Keratinocyte (primary cell): ENCODE data around the gene CCT8. TPM values are rescaled to one million over a fixed set of nuclear protein-coding genes. Genes with fewer than 3 reads are reported as not detected.

Experiments used
- DNase-seq: peaks from one replicate; pipeline ENCODE4 v3.0.0-alpha.2; 2011; ENCODE audit warnings: low read depth, missing footprints, low spot score
- FAIRE-seq: peaks from 2 replicates; lab custom pipeline; 2011; peaks lifted over from hg19 to GRCh38; lab: Jason Lieb, UNC
- H2AFZ ChIP-seq: 2 replicates; pipeline ENCODE4 v1.6.0; 2012; ENCODE audit warnings: low read length, control low read depth, inconsistent platforms; ENCODE audit not compliant: control insufficient read depth
- H3K27ac ChIP-seq: 2 replicates; pipeline ENCODE4 v1.5.1; 2011; ENCODE audit warnings: low read length; ENCODE audit not compliant: control insufficient read depth, insufficient read depth
- H3K27me3 ChIP-seq: 3 replicates; pipeline ENCODE4 v1.6.0; 2011; ENCODE audit warnings: low read length; ENCODE audit not compliant: control insufficient read depth, insufficient read depth; ENCODE audit errors: extremely low read depth
- H3K36me3 ChIP-seq, 2 experiments: 2 replicates in 1 of 2; 3 replicates in 1 of 2; pipeline ENCODE4 v1.5.1; 2011; ENCODE audit warnings: low read length in 2 of 2, mild to moderate bottlenecking in 1 of 2; ENCODE audit not compliant: control insufficient read depth in 2 of 2, insufficient read depth in 2 of 2; ENCODE audit errors: extremely low read depth in 1 of 2
- H3K4me1 ChIP-seq: 3 replicates; pipeline ENCODE4 v1.5.1; 2011; ENCODE audit warnings: low read length; ENCODE audit not compliant: control insufficient read depth, insufficient read depth; ENCODE audit errors: extremely low read depth
- H3K4me2 ChIP-seq: 3 replicates; pipeline ENCODE4 v1.6.0; 2011; ENCODE audit warnings: low read depth, low read length; ENCODE audit not compliant: control insufficient read depth, insufficient read depth; ENCODE audit errors: extremely low read depth
- H3K4me3 ChIP-seq, 3 experiments: fragments of 200-600 bp in 1 of 3; sonication (generic) in 1 of 3; 2 replicates in 2 of 3; 3 replicates in 1 of 3; pipeline ENCODE4 v1.5.1; 2011 to 2016; ENCODE audit warnings: low read length in 3 of 3, mild to moderate bottlenecking in 3 of 3, control low read depth in 2 of 3, inconsistent platforms in 1 of 3, low read depth in 1 of 3, mixed read lengths in 1 of 3, mixed run types in 1 of 3, moderate library complexity in 1 of 3; ENCODE audit not compliant: control insufficient read depth in 2 of 3, insufficient read depth in 2 of 3; ENCODE audit errors: extremely low read depth in 1 of 3
- H3K79me2 ChIP-seq: 2 replicates; pipeline ENCODE4 v1.6.0; 2012; ENCODE audit warnings: low read length; ENCODE audit not compliant: control insufficient read depth, insufficient read depth
- H3K9ac ChIP-seq: 3 replicates; pipeline ENCODE4 v1.6.0; 2011; ENCODE audit warnings: low read length; ENCODE audit not compliant: control insufficient read depth, insufficient read depth; ENCODE audit errors: extremely low read depth
- H3K9me1 ChIP-seq: 3 replicates; pipeline ENCODE4 v1.6.0; 2011; ENCODE audit warnings: low read length; ENCODE audit not compliant: control insufficient read depth, insufficient read depth; ENCODE audit errors: extremely low read depth
- H3K9me3 ChIP-seq: 2 replicates; pipeline ENCODE4 v1.5.1; 2012; ENCODE audit warnings: low read depth, low read length; ENCODE audit not compliant: control insufficient read depth
- H4K20me1 ChIP-seq: 3 replicates; pipeline ENCODE4 v1.6.0; 2011; ENCODE audit warnings: low read length; ENCODE audit not compliant: control insufficient read depth, insufficient read depth; ENCODE audit errors: extremely low read depth
- EZH2 ChIP-seq: IDR thresholded peaks from one replicate; pipeline ENCODE4 v1.6.1; 2012; ENCODE audit warnings: inconsistent platforms, mild to moderate bottlenecking, low read length, moderate library complexity
- dilution Hi-C: fragments of 300-500 bp; cut with MboI; formaldehyde crosslinking; loops from one replicate; pipeline ENCODE4 v1.7.0; 2020; ENCODE audit warnings: low sequenced_read_pairs; ENCODE audit not compliant: extremely low pct_ligation_motif_present
- polyA plus RNA-seq, 5 experiments: library from polyadenylated mRNA; depleted of rRNA in 3 of 5; stranded (reverse) in 3 of 5; stranded (forward) in 1 of 5; unstranded in 1 of 5; fragments of >200 nt; gene quantifications; 1 replicate in 1 of 5; 2 replicates in 3 of 5; 3 replicates in 1 of 5; pipeline versions ENCODE4 v1.2.1 to v1.2.3, GENCODE V29; 2011 to 2012; ENCODE audit warnings: missing spikeins in 2 of 5, low read depth in 1 of 5, low replicate concordance in 1 of 5
- TF ChIP-seq, protein P1 (sequence below), 3 experiments: IDR thresholded peaks in 1 of 3; conservative IDR thresholded peaks in 1 of 3; optimal IDR thresholded peaks in 1 of 3; 2 replicates in 2 of 3; 3 replicates in 1 of 3; pipeline versions ENCODE3 to v1.5.1; 2011; ENCODE audit warnings: low read length in 3 of 3, mild to moderate bottlenecking in 3 of 3, moderate library complexity in 2 of 3, control low read depth in 1 of 3, inconsistent platforms in 1 of 3; ENCODE audit not compliant: insufficient read depth in 2 of 3; ENCODE audit errors: extremely low read depth in 1 of 3

Gene CCT8
- polyA plus RNA-seq, 1 donor (not counting 4 experiments of a cell fraction or from before 2014, with no cell fraction given): 281 TPM

DNA sequence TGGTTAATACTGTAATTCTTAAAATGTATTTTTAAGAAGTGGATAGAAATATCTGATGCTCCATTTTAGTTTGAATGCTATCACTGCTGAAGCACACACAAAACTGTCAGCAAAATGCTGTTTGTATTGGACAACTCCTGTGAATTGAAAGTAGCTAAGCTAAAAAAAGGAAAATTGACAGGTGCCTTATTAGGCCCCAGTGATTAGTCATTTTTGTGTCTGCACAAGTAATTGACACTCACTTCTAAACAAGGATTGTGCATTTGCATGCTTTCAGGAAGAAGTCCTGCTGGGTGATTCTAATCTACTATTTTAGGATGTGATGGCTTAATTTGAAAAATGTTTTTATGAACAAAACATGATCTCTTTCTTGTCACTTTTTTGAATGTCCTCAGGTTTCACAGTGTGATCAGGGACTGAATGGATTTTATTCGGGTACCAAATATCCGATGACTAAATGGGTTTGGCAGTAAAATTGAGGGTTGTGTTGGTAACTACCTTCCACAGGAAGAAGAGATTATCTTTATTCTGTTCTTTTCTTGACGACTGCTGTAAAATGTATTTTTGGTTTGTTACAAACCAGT lies 44.0 kb upstream of the CCT8 start:
- FAIRE-seq (no peak), DNase-seq (no peak)
- H3K4me2 ChIP-seq: no peak overlapping the region
- H3K4me1 ChIP-seq: peaks cover 7% of the 10 kb centered on the region
- no peaks in the 10 kb centered on the region for H3K36me3 ChIP-seq
- no peak overlapping the region for H2AFZ ChIP-seq
- no peaks in the 10 kb centered on the region for H3K9me3 ChIP-seq
- no peaks in the 10 kb centered on the region for H4K20me1 ChIP-seq
- H3K27me3 ChIP-seq: no peaks in the 10 kb centered on the region
- no peak overlapping the region for H3K4me3 ChIP-seq
- no peaks in the 10 kb centered on the region for H3K9me1 ChIP-seq
- no peak overlapping the region for H3K9ac ChIP-seq
- dilution Hi-C loops: no loop called here
- no peak overlapping the region for H3K27ac ChIP-seq
- no peaks in the 10 kb centered on the region for H3K79me2 ChIP-seq
- no peak for TF ChIP-seq EZH2
- TF ChIP-seq, protein P1, sequence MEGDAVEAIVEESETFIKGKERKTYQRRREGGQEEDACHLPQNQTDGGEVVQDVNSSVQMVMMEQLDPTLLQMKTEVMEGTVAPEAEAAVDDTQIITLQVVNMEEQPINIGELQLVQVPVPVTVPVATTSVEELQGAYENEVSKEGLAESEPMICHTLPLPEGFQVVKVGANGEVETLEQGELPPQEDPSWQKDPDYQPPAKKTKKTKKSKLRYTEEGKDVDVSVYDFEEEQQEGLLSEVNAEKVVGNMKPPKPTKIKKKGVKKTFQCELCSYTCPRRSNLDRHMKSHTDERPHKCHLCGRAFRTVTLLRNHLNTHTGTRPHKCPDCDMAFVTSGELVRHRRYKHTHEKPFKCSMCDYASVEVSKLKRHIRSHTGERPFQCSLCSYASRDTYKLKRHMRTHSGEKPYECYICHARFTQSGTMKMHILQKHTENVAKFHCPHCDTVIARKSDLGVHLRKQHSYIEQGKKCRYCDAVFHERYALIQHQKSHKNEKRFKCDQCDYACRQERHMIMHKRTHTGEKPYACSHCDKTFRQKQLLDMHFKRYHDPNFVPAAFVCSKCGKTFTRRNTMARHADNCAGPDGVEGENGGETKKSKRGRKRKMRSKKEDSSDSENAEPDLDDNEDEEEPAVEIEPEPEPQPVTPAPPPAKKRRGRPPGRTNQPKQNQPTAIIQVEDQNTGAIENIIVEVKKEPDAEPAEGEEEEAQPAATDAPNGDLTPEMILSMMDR (optimal IDR thresholded peaks at IDR 0.05 in 1 of 3, IDR thresholded peaks at IDR 0.05 in 1 of 3, conservative IDR thresholded peaks at IDR 0.05 in 1 of 3; ENCODE audit: extremely low read depth in 1 of 3, insufficient read depth in 2 of 3, low read length in 3 of 3): no peak

DNA sequence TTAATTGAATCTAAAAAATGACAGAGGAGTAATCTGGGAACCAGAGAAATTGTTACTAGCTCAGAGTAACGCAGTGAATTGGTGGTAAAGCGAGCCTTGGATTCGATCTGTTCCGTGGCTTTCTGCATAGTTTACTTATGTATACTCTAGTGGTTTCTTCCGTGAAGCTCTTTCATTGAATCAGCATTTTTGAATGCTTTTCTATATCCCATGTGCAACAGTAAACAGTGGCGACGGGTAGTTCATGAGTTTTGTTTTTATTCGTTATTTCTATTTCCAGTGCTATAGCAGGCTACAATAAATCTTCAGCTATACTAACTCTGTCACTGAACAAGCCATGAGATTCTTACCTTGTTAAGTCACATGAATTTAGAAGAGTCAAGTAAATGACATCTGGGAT lies 42.5 kb upstream of the CCT8 start:
- no peak for TF ChIP-seq EZH2
- TF ChIP-seq, protein P1 (optimal IDR thresholded peaks at IDR 0.05 in 1 of 3, IDR thresholded peaks at IDR 0.05 in 1 of 3, conservative IDR thresholded peaks at IDR 0.05 in 1 of 3; ENCODE audit: extremely low read depth in 1 of 3, insufficient read depth in 2 of 3, low read length in 3 of 3): no peak
- H3K4me3 ChIP-seq: no peak overlapping the region
- no peaks in the 10 kb centered on the region for H3K9me1 ChIP-seq
- H3K36me3 ChIP-seq: no peaks in the 10 kb centered on the region
- H3K9me3 ChIP-seq: no peaks in the 10 kb centered on the region
- FAIRE-seq (no peak), DNase-seq (no peak)
- dilution Hi-C loops: no loop called here
- no peak overlapping the region for H3K27ac ChIP-seq
- no peak overlapping the region for H3K4me2 ChIP-seq
- H3K79me2 ChIP-seq: no peaks in the 10 kb centered on the region
- H2AFZ ChIP-seq: no peak overlapping the region
- H3K9ac ChIP-seq: no peak overlapping the region
- no peaks in the 10 kb centered on the region for H4K20me1 ChIP-seq
- H3K4me1 ChIP-seq: peaks cover 7% of the 10 kb centered on the region
- no peaks in the 10 kb centered on the region for H3K27me3 ChIP-seq
